ENCODE data around the gene KCP.

The KCP gene

DNA sequence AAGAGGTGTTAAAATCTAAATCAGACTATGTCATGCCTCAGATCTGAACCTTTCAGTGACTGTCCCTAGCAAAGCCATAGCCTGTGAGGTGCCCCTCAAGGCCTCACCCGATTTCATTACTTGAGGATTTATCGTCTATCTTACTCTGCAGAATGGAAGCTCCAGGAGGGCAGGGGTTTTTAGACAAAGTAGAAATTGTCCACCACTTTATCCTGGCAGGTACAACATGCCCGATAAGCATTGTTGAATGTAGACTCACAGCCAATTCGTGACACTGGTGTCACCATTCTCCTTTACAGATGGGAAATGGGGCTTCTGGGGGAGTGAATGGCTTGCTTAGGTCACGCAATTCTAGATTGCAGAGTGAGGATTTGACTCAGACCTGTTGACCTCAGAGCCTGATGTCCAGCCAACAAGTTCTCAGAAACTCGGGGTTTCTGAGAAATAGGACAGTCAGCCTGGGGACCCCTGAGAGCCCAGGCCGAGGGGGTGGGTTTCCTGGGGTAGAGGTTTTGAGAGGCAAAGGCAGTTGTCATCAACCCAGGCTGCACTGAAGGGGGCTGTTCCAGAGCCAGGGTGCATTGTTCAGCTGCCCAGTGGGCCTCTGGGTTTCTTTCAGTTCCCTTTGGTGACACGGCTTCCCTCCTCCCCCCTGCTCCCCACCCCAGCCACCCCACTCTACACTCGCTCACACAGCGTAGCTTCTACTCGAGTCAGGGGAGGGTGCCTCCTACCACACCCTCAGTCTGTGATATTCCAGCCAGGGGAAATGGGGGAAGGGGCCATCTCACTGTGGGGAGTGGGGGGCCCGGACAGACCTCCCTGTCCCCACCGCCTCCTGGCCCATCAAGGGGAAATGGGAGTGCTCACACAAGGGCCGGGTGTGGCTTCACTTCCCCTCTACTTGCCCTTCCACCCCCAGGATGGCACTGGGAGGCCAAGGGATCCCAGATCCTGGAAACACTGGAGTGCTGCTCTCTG lies 24.1 kb upstream of the KCP start:
- Mint-ChIP-seq H3K27me3 (no peaks in the 10 kb centered on the region), H3K9me3 (no peaks in the 10 kb centered on the region), H3K27ac (peak overlapping the region; percentile 93), H3K36me3 (ENCODE audit: low read depth) (peaks cover 23% of the 10 kb centered on the region), H3K4me3 (peak overlapping the region; percentile 72), H3K4me1 (ENCODE audit: low read depth) (peaks cover 49% of the 10 kb centered on the region)
- intact Hi-C loops (cut with micrococcal nuclease) = no loop called here

GRCh38 chr7:128933180-128933891 lies 22.8 kb upstream of the KCP start:
- Mint-ChIP-seq H3K27ac (peak overlapping the region; percentile 93), H3K36me3 (ENCODE audit: low read depth) (peaks cover 10% of the 10 kb centered on the region), H3K4me1 (ENCODE audit: low read depth) (peaks cover 52% of the 10 kb centered on the region), H3K27me3 (no peaks in the 10 kb centered on the region), H3K9me3 (no peaks in the 10 kb centered on the region), H3K4me3 (peak overlapping the region; percentile 81)
- intact Hi-C loops (cut with micrococcal nuclease) = no loop called here

- H3K4me3 Mint-ChIP-seq = no peak overlapping the region
- H3K36me3 Mint-ChIP-seq (ENCODE audit: low read depth) = peaks cover 7% of the 10 kb centered on the region
- H3K4me1 Mint-ChIP-seq (ENCODE audit: low read depth) = peaks cover 54% of the 10 kb centered on the region
- H3K27me3 Mint-ChIP-seq = no peaks in the 10 kb centered on the region
- peak overlapping the region; percentile 93 for H3K27ac Mint-ChIP-seq
- no peaks in the 10 kb centered on the region for H3K9me3 Mint-ChIP-seq
- intact Hi-C loops (cut with micrococcal nuclease) = no loop called here
Measured at GRCh38 chr7:128932862-128933179, 22.3 kb upstream of the KCP start.

DNA sequence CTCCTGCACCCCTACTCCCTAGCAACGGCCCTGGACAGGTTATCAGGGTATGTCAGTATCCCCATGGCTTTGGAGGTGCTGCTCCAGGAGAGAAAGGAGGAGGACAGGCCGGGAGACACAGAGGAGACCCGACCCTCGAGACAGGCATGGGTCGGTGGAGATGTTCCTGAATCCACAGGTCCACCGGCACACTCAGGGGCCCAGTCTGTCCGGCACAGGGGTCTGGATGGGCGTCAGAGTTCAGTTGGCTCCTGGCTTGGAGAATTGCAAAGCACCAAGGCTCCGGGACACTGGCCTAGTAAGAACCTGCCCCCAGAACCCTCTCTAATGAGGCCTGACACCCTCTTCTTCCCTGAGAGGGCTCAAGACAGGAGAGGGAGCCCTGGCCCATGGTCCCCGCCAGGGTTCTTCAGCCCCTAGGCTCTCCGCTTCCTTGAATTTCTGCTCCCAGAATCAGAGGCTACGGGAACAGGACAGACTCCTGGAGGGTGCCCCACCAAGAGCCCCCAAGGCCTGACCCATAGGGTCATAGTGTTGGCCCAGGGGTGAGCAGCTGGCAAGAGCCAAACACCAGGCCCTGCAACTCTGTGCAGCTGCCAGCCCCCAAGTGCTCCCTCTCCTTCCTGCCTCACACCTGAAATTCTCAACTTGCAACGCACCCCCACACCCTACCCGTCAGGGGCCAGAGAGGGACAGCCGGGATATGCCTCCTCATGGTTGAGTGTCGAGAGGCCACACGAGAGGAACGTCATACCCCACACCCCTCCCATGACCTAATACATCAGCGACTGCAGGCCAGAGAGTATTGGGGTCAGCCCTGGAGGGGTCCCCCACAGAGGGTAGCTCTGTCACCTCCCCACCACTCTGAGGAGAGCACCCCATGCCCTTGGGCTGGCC lies 21.7 kb upstream of the KCP start:
- intact Hi-C loops (cut with micrococcal nuclease) = no loop called here
- Mint-ChIP-seq H3K4me1 (ENCODE audit: low read depth) (peaks cover 51% of the 10 kb centered on the region), H3K4me3 (no peak overlapping the region), H3K9me3 (no peaks in the 10 kb centered on the region), H3K27me3 (no peaks in the 10 kb centered on the region), H3K36me3 (ENCODE audit: low read depth) (peaks cover 4% of the 10 kb centered on the region), H3K27ac (peak overlapping the region; percentile 93)

GRCh38 chr7:128931190-128931798 lies 20.8 kb upstream of the KCP start:
- intact Hi-C loops (cut with micrococcal nuclease) = no loop called here
- Mint-ChIP-seq H3K36me3 (ENCODE audit: low read depth) (no peaks in the 10 kb centered on the region), H3K27ac (peak overlapping the region; percentile 93), H3K9me3 (no peaks in the 10 kb centered on the region), H3K4me3 (no peak overlapping the region), H3K4me1 (ENCODE audit: low read depth) (peaks cover 44% of the 10 kb centered on the region), H3K27me3 (no peaks in the 10 kb centered on the region)

- Mint-ChIP-seq H3K4me3 (no peak overlapping the region), H3K36me3 (ENCODE audit: low read depth) (no peaks in the 10 kb centered on the region), H3K27ac (peak overlapping the region; percentile 24), H3K27me3 (no peaks in the 10 kb centered on the region), H3K9me3 (no peaks in the 10 kb centered on the region), H3K4me1 (ENCODE audit: low read depth) (peaks cover 39% of the 10 kb centered on the region)
- intact Hi-C loops (cut with micrococcal nuclease) = no loop called here
Measured at GRCh38 chr7:128928882-128929788, 18.6 kb upstream of the KCP start.

DNA sequence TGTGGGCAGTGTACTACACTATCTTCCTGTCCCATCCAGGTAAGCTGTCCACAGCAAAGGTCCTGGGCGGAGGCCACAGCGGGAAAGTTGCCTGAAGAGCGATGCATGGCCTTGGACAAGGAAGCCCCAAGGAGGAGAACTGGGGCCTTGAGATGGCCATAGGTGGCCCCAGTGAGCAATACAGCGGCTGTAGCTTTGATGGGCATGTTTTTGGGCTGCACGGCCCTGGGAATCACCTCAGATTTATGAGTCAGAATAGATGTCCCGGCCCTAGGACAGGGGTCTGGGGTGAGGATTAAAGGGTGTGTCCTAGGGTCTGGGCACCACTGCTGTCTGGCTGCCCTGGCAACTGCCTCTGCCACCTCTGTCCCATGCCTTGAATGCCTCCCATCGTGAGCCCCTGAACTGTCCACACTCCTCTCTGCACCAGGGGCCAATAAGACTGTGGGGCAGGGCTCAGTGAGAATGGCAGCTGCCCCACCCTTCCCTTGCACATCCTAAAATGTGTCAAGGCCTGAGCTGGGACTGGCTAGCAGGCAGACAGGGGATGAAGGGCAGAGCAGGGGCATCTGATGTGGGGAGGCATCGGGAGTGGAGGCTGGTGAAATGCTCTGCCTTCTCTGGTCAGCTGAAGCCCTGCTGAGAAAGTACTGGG lies 17.8 kb upstream of the KCP start:
- Mint-ChIP-seq H3K27ac (peak overlapping the region; percentile 24), H3K27me3 (no peaks in the 10 kb centered on the region), H3K36me3 (ENCODE audit: low read depth) (no peaks in the 10 kb centered on the region), H3K4me3 (no peak overlapping the region), H3K9me3 (no peaks in the 10 kb centered on the region), H3K4me1 (ENCODE audit: low read depth) (peaks cover 38% of the 10 kb centered on the region)
- intact Hi-C loops (cut with micrococcal nuclease) = no loop called here

DNA sequence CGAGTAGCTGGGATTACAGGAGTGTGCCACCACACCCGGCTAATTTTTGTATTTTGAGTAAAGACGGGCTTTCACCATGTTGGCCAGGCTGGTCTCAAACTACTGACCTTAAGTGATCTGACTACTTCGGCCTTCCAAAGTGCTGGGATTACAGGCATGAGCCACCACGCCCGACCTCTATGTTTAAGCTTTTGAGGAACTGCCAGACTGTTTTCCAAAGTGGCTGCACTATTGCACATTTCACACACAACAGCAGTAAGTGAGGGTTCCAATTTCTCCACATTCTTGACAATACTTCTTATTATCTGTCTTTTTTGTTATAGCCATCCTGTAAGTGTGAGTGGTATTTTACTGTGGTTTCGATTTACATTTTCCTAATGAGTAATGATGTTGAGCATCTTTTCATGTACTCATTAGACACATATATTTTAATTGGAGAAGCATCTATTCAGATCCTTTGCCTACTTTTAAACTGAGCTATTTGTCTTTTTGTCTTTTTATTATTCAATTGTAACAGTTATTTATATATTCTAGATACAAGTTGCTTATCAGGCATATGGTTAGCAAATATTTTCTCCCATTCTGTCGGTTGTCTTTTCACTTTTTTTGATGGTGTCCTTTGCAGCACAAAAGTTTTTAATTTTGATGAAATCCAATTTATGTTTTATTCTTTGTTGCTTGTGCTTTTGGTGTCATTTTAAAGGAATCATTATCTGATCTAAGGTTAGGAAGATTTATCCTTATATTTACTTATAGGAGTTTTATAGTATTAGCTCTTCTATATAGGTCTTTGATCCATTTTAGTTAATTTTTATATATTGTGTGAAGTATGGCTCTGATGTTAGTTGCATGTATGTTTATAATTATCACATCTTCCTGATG lies 14.4 kb upstream of the KCP start:
- intact Hi-C loops (cut with micrococcal nuclease) = no loop called here
- Mint-ChIP-seq H3K4me3 (no peak overlapping the region), H3K9me3 (no peaks in the 10 kb centered on the region), H3K36me3 (ENCODE audit: low read depth) (no peaks in the 10 kb centered on the region), H3K27me3 (peaks cover 7% of the 10 kb centered on the region), H3K4me1 (ENCODE audit: low read depth) (peaks cover 41% of the 10 kb centered on the region), H3K27ac (no peak overlapping the region)

- Mint-ChIP-seq H3K36me3 (ENCODE audit: low read depth) (no peaks in the 10 kb centered on the region), H3K4me1 (ENCODE audit: low read depth) (peaks cover 38% of the 10 kb centered on the region), H3K4me3 (no peak overlapping the region), H3K27ac (no peak overlapping the region), H3K27me3 (peaks cover 15% of the 10 kb centered on the region), H3K9me3 (no peaks in the 10 kb centered on the region)
- intact Hi-C loops (cut with micrococcal nuclease) = no loop called here
Measured at GRCh38 chr7:128923411-128923800, 12.9 kb upstream of the KCP start.

DNA sequence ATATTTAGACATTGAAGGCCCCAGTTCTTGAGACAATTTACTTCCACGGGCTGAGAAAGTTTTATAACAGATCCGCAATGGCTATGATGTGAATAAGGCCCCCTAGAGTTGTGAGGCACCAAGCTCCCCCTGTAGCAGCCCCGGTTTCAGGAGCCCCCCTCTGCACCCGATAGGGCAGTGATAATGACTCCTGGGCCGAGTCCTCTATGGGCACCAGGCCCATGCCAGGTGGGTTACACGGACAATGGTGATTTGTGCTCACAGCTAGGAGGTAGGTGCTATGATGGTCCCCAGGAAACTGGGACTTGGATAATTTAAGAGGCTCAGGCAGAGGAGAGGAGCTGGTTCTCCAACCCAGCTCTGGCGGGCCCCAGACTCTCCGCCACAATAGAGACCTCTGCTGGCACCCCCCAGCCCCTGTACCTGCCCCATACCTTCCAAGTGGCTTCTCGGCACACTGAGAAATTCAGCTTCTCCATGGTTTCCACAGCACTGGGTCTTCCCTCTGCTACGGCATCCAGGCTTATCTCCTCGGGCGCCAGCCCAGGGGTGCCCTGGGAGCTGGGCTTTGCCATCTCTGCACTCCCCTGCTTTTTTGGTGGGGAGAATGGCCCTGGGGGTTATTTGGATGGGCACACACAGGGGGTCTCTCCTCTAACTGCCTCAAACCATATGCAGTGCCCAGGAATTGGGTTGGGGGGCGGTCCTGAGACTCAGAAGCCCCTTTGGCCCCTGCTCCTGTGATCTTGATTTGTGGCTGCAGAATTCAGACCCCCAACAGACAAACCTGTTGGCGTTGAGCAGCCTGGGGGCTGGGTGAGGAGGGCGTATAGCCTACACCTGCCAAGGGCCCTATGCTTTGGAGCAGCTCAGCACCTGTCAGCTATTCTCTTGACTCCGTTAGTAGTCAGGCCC lies 12.2 kb upstream of the KCP start:
- intact Hi-C loops (cut with micrococcal nuclease) = no loop called here
- peaks cover 35% of the 10 kb centered on the region for H3K4me1 Mint-ChIP-seq (ENCODE audit: low read depth)
- H3K27me3 Mint-ChIP-seq = peaks cover 20% of the 10 kb centered on the region
- no peak overlapping the region for H3K4me3 Mint-ChIP-seq
- no peaks in the 10 kb centered on the region for H3K36me3 Mint-ChIP-seq (ENCODE audit: low read depth)
- no peak overlapping the region for H3K27ac Mint-ChIP-seq
- no peaks in the 10 kb centered on the region for H3K9me3 Mint-ChIP-seq

DNA sequence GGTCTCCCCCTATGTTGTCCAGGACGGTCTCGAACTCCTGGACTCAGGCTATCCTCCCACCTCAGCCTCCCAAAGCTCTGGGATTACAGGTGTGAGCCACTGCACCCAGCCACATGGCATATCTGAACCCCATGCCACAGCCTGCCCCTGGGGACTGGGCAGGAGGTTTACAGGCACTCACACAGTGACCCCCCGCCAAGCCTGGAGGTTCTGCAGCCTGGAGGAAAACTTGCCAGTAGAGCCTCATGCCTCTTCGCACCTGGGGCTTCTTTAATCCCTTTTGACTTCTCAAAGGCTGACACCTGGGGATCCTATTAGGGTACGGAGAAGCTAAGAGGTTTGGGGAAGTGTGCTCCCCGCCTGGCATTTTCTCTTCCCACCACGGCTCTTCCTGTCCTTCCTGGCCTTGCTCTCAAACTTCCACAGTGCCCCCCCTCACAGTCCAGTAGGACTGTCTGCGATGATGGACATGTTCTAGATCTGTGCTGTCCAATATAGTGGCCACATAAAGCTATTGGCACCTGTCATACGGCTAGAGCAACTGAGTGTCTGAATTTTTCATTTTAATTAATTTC lies 11.4 kb upstream of the KCP start:
- Mint-ChIP-seq H3K9me3 (no peaks in the 10 kb centered on the region), H3K4me3 (no peak overlapping the region), H3K36me3 (ENCODE audit: low read depth) (no peaks in the 10 kb centered on the region), H3K27ac (no peak overlapping the region), H3K4me1 (ENCODE audit: low read depth) (peaks cover 35% of the 10 kb centered on the region), H3K27me3 (peaks cover 28% of the 10 kb centered on the region)
- intact Hi-C loops (cut with micrococcal nuclease) = no loop called here

Measured in dendritic cell treated with granulocyte-macrophage colony-stimulating factor and Interleukin-4, amounts not matched to agents 40 ng/mL and 50 ng/mL, for 4 days (primary cell).